ENCODE results near the gene SP5. TPM values are rescaled to one million over a fixed set of nuclear protein-coding genes. Genes with fewer than 3 reads are reported as not detected.

The SP5 gene
- total and polyA plus RNA-seq, 2 of the 4 experiments (the other 2 are of a cell fraction): not detected

DNA sequence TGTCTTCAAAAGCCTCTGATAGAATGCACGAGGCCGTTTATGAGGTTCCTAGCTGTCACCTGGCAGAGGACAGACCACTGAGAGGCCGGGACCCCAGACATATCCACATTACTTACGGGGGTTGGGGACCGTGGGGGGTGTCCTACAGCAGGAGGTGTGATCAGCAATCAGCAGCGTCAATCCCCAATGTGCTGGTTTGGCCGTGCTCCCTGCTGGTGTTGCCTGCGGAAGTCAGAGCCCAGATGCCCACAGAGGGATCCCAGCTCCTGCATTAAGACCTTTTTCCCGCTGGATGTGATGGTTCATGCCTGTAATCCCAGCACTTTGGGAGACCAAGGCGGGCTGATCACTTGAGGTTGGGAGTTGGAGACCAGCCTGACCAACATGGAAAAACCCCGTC, 20.8 kb upstream of the SP5 start:
- ChIA-PET POLR2A (ENCODE audit: unreplicated experiment) (no interaction called here), CTCF (no interaction called here)
- no peak overlapping the region for H3K56ac ChIP-seq (ENCODE audit: extremely low read depth, insufficient read depth, low read length)

More for the DNA sequence above, 20.8 kb upstream of the SP5 start:
- Histone ChIP-seq H3K9me3 (ENCODE audit: control insufficient read depth, insufficient read depth, low read length) (no peaks in the 10 kb centered on the region), H2BK20ac (ENCODE audit: low read depth, low read length) (no peak overlapping the region), H3K23ac (ENCODE audit: low read depth, low read length) (no peak overlapping the region), H3K79me1 (ENCODE audit: low read depth in 1 of 2, low read length in 2 of 2) (no peaks in the 10 kb centered on the region), H2BK5ac (ENCODE audit: low read depth, low read length, poor library complexity, severe bottlenecking) (no peak overlapping the region), H3K27me3 (ENCODE audit: control insufficient read depth, insufficient read depth, low read length) (no peaks in the 10 kb centered on the region), H4K91ac (ENCODE audit: insufficient read depth, low read depth, low read length) (no peak overlapping the region), H2BK15ac (ENCODE audit: low read depth, low read length) (no peak overlapping the region), H2AK5ac (ENCODE audit: low read depth, low read length) (no peak overlapping the region), H3K9me1 (ENCODE audit: insufficient read depth, low read length) (no peaks in the 10 kb centered on the region), H3K18ac (ENCODE audit: low read depth, low read length) (no peak overlapping the region), H3K4me1 (ENCODE audit: control insufficient read depth, insufficient read depth, low read length) (no peaks in the 10 kb centered on the region), H3K14ac (replicated peaks; ENCODE audit: low read depth, low read length) (no peak overlapping the region), H3K4me2 (ENCODE audit: low read depth, low read length) (no peak overlapping the region), H4K20me1 (ENCODE audit: insufficient read depth, low read length) (no peaks in the 10 kb centered on the region), H2AK9ac (replicated peaks; ENCODE audit: low read depth, low read length, poor library complexity) (no peak overlapping the region), H2BK120ac (ENCODE audit: low read depth, low read length) (no peak overlapping the region), H3K4ac (ENCODE audit: low read depth, low read length) (no peak overlapping the region), H3K36me3 (ENCODE audit: control insufficient read depth, insufficient read depth, low read length) (no peaks in the 10 kb centered on the region), H4K5ac (ENCODE audit: low read depth, low read length) (no peak overlapping the region), H4K8ac (ENCODE audit: low read depth in 2 of 2, low read length in 2 of 2) (no peak overlapping the region), H2AFZ (replicated peaks; ENCODE audit: low read length, poor library complexity) (no peak overlapping the region), H3K4me3 (ENCODE audit: insufficient read depth, low read depth, low read length) (no peak overlapping the region), H3K9ac (ENCODE audit: low read depth, low read length) (no peak overlapping the region), H3K27ac (ENCODE audit: insufficient read depth, low read length) (no peak overlapping the region)
- no TSS peak for BruUV-seq (replicated peaks)
- dilution Hi-C loops (cut with HindIII; ENCODE audit: low sequenced_read_pairs, unreplicated experiment) (no loop called here), intact Hi-C loops (cut with micrococcal nuclease) (no loop called here), in situ Hi-C loops (cut with MboI; ENCODE audit: low sequenced_read_pairs) (no loop called here)
- DNase-seq: no peak
- ATAC-seq (ENCODE audit: low read depth): no peak
- TF ChIP-seq, protein P1, sequence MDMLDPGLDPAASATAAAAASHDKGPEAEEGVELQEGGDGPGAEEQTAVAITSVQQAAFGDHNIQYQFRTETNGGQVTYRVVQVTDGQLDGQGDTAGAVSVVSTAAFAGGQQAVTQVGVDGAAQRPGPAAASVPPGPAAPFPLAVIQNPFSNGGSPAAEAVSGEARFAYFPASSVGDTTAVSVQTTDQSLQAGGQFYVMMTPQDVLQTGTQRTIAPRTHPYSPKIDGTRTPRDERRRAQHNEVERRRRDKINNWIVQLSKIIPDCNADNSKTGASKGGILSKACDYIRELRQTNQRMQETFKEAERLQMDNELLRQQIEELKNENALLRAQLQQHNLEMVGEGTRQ (IDR thresholded peaks at IDR 0.05; ENCODE audit: low read depth, low read length): no peak
- TF ChIP-seq NFE2L2 (IDR thresholded peaks at IDR 0.05; ENCODE audit: low read depth, low read length) (no peak), MXI1 (IDR thresholded peaks at IDR 0.05; ENCODE audit: borderline replicate concordance, low read depth, low read length) (no peak), MAFK (IDR thresholded peaks at IDR 0.05; ENCODE audit: low read depth, low read length) (no peak), BHLHE40 (IDR thresholded peaks at IDR 0.05; ENCODE audit: low read depth, low read length) (no peak), SMC3 (IDR thresholded peaks at IDR 0.05; ENCODE audit: low read depth, low read length) (no peak), CHD1 (IDR thresholded peaks at IDR 0.05; ENCODE audit: low read depth, low read length) (no peak), CEBPB (IDR thresholded peaks at IDR 0.05; ENCODE audit: low read depth, low read length) (no peak), MAZ (IDR thresholded peaks at IDR 0.05; ENCODE audit: borderline replicate concordance, low read depth, low read length) (no peak), FOS (IDR thresholded peaks at IDR 0.05; ENCODE audit: low read depth, low read length) (no peak), RCOR1 (IDR thresholded peaks at IDR 0.05; ENCODE audit: insufficient replicate concordance, low read length) (no peak), POLR2A (IDR thresholded peaks at IDR 0.05; ENCODE audit: low read depth, low read length) (no peak), RFX5 (IDR thresholded peaks at IDR 0.05; ENCODE audit: low read depth, low read length) (no peak), RAD21 (IDR thresholded peaks at IDR 0.05; ENCODE audit: low read length) (no peak)
- TF ChIP-seq, protein P2, sequence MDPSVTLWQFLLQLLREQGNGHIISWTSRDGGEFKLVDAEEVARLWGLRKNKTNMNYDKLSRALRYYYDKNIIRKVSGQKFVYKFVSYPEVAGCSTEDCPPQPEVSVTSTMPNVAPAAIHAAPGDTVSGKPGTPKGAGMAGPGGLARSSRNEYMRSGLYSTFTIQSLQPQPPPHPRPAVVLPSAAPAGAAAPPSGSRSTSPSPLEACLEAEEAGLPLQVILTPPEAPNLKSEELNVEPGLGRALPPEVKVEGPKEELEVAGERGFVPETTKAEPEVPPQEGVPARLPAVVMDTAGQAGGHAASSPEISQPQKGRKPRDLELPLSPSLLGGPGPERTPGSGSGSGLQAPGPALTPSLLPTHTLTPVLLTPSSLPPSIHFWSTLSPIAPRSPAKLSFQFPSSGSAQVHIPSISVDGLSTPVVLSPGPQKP (IDR thresholded peaks at IDR 0.05; ENCODE audit: borderline replicate concordance, low read depth, low read length): no peak
- TF ChIP-seq, protein P3, sequence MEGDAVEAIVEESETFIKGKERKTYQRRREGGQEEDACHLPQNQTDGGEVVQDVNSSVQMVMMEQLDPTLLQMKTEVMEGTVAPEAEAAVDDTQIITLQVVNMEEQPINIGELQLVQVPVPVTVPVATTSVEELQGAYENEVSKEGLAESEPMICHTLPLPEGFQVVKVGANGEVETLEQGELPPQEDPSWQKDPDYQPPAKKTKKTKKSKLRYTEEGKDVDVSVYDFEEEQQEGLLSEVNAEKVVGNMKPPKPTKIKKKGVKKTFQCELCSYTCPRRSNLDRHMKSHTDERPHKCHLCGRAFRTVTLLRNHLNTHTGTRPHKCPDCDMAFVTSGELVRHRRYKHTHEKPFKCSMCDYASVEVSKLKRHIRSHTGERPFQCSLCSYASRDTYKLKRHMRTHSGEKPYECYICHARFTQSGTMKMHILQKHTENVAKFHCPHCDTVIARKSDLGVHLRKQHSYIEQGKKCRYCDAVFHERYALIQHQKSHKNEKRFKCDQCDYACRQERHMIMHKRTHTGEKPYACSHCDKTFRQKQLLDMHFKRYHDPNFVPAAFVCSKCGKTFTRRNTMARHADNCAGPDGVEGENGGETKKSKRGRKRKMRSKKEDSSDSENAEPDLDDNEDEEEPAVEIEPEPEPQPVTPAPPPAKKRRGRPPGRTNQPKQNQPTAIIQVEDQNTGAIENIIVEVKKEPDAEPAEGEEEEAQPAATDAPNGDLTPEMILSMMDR (conservative IDR thresholded peaks at IDR 0.05; ENCODE audit: low read depth, low read length): no peak
- WGBS, 2 experiments (ENCODE audit: extremely low coverage in 2 of 2, insufficient read length in 1 of 2): 70% methylated on average over 3 of the region's 11 CpGs; no CpG with 5 or more reads in 1 of the 2 experiments
